HepG2 (cell line): Measurements from ENCODE around the gene ANKRD18B. TPM values are rescaled to one million over a fixed set of nuclear protein-coding genes. Genes with fewer than 3 reads are reported as not detected.
A peak's percentile ranks its signal among the peaks of the same experiment; 100 is the strongest.
"Not testable (repeated sequence)": the region's sequence is repeated elsewhere in the genome, so short reads cannot be mapped to it uniquely, and the experiment has no call there.

ENCODE experiments used
- ATAC-seq: fragments of 200-7000 bp; cut with Tn5 transposase; 3 replicates; pipeline ENCODE4 v1.9.1; 2020; ENCODE audit warnings: mild to moderate bottlenecking, moderate library complexity
- BruUV-seq: library from RNA; stranded (reverse); fragments of 400-500 nt; replicated peaks from 2 replicates; lab custom pipeline; 2021; lab: Mats Ljungman, UMichigan
- CTCF ChIA-PET: fragments of 300-600 bp; formaldehyde crosslinking; extraction: SDS; loops from one replicate; lab custom pipeline; 2021; ENCODE audit warnings: low total read pairs, inconsistent platforms, low intra/inter-chr PET ratio; lab: Yijun Ruan, JAX
- POLR2A ChIA-PET: fragments of 350-600 bp; sonication (Branson Sonifier 250); formaldehyde crosslinking; loops from one replicate; lab custom pipeline; 2020; ENCODE audit warnings: antibody characterized with exemption, inconsistent platforms; lab: Yijun Ruan, JAX
- DNase-seq: peaks from one replicate; pipeline ENCODE4 v3.0.0-alpha.2; 2015; ENCODE audit warnings: low spot score
- FAIRE-seq: peaks from 3 replicates; lab custom pipeline; 2011; peaks lifted over from hg19 to GRCh38; lab: Jason Lieb, UNC
- H2AFZ ChIP-seq: one replicate; pipeline ENCODE4 v1.6.1; 2011; ENCODE audit warnings: low read length, inconsistent platforms
- H3K27ac ChIP-seq: fragments of 300-600 bp; 3 replicates; pipeline ENCODE4 v1.8.0; 2011; ENCODE audit warnings: mixed run types, mild to moderate bottlenecking, mixed read lengths, low read length, inconsistent platforms; ENCODE audit not compliant: insufficient read depth; ENCODE audit errors: extremely low read length
- H3K27me3 ChIP-seq, 2 experiments: fragments of 200-600 bp in 1 of 2; 2 replicates in 1 of 2; 3 replicates in 1 of 2; pipeline versions ENCODE4 v1.6.0 to v1.8.0; 2011; ENCODE audit warnings: low read length in 2 of 2, mild to moderate bottlenecking in 2 of 2, moderate library complexity in 2 of 2, inconsistent platforms in 1 of 2; ENCODE audit not compliant: insufficient read depth in 2 of 2, control insufficient read depth in 1 of 2
- H3K36me3 ChIP-seq, 2 experiments: fragments of 200-600 bp in 1 of 2; replicated peaks in 1 of 2; 2 replicates in 1 of 2; 3 replicates in 1 of 2; pipeline versions ENCODE4 v1.5.1 to v1.8.0; 2011; ENCODE audit warnings: low read length in 2 of 2, inconsistent platforms in 1 of 2; ENCODE audit not compliant: insufficient read depth in 2 of 2, control insufficient read depth in 1 of 2
- H3K4me1 ChIP-seq: 2 replicates; pipeline ENCODE4 v1.5.1; 2012; ENCODE audit warnings: low read length, inconsistent platforms; ENCODE audit not compliant: insufficient read depth
- H3K4me2 ChIP-seq: 2 replicates; pipeline ENCODE4 v1.6.0; 2011; ENCODE audit warnings: low read depth, low read length, inconsistent platforms
- H3K4me3 ChIP-seq, 3 experiments: fragments of 200-600 bp in 1 of 3; sonication (generic), shearing (Covaris generic) in 1 of 3; replicated peaks in 1 of 3; 2 replicates each; pipeline ENCODE4 v1.5.1; 2011 to 2016; ENCODE audit warnings: low read length in 3 of 3, inconsistent platforms in 2 of 3, low read depth in 2 of 3, mild to moderate bottlenecking in 2 of 3, control low read depth in 1 of 3, mixed read lengths in 1 of 3; ENCODE audit not compliant: insufficient read depth in 1 of 3
- H3K79me2 ChIP-seq: one replicate; pipeline ENCODE4 v1.6.1; 2011; ENCODE audit warnings: low read length, inconsistent platforms; ENCODE audit not compliant: insufficient read depth
- H3K9ac ChIP-seq: 2 replicates; pipeline ENCODE4 v1.6.0; 2011; ENCODE audit warnings: mild to moderate bottlenecking, low read depth, low read length, inconsistent platforms; ENCODE audit not compliant: insufficient read depth
- H3K9me3 ChIP-seq: 2 replicates; pipeline ENCODE4 v1.5.1; 2012; ENCODE audit warnings: mild to moderate bottlenecking, low read length
- H4K20me1 ChIP-seq: 2 replicates; pipeline ENCODE4 v1.6.0; 2011; ENCODE audit warnings: inconsistent platforms, mild to moderate bottlenecking, low read length, moderate library complexity; ENCODE audit not compliant: insufficient read depth
- ATF7 ChIP-seq, 2 experiments: fragments of 450-650 bp in 1 of 2; sonication (generic) in 1 of 2; formaldehyde crosslinking in 1 of 2; IDR thresholded peaks; 2 replicates each; pipeline versions ENCODE4 v1.4.0 to v1.6.1; 2016 to 2020; ENCODE audit warnings: antibody characterized with exemption in 1 of 2, mild to moderate bottlenecking in 1 of 2, missing genetic modification reagents in 1 of 2
- CREB1 ChIP-seq, 2 experiments: fragments of 450-650 bp in 1 of 2; IDR thresholded peaks; 2 replicates each; pipeline ENCODE4 v1.6.1; 2016 to 2017; ENCODE audit warnings: control low read depth in 1 of 2, mild to moderate bottlenecking in 1 of 2, missing compliant biosample characterization in 1 of 2, missing genetic modification characterization in 1 of 2
- ESRRA ChIP-seq: sonication (generic); formaldehyde crosslinking; IDR thresholded peaks from 2 replicates; pipeline ENCODE4 v1.5.1; 2020; ENCODE audit warnings: mild to moderate bottlenecking, low read depth, missing genetic modification reagents
- JDP2 ChIP-seq: sonication (generic); formaldehyde crosslinking; IDR thresholded peaks from 2 replicates; pipeline ENCODE4 v1.8.1; 2022; ENCODE audit warnings: missing genetic modification reagents, borderline replicate concordance
- MAFG ChIP-seq: sonication (generic); formaldehyde crosslinking; IDR thresholded peaks from 2 replicates; pipeline ENCODE4 v1.5.1; 2020; ENCODE audit warnings: mild to moderate bottlenecking, missing genetic modification reagents
- MTA3 ChIP-seq: sonication (generic); formaldehyde crosslinking; IDR thresholded peaks from 2 replicates; pipeline ENCODE4 v1.4.0; 2020; ENCODE audit warnings: missing genetic modification reagents
- XRCC5 ChIP-seq: fragments of 200-400 bp; formaldehyde crosslinking; optimal IDR thresholded peaks from 2 replicates; pipeline ENCODE3; 2017; ENCODE audit warnings: mild to moderate bottlenecking, low read length
- ZKSCAN5 ChIP-seq: sonication (generic); formaldehyde crosslinking; IDR thresholded peaks from 2 replicates; pipeline ENCODE4 v1.5.1; 2020; ENCODE audit warnings: mild to moderate bottlenecking, missing genetic modification reagents
- ZNF780A ChIP-seq: sonication (generic); formaldehyde crosslinking; IDR thresholded peaks from 2 replicates; pipeline ENCODE4 v1.8.0; 2022; ENCODE audit warnings: mild to moderate bottlenecking, missing genetic modification reagents, moderate library complexity
- WGBS: methylation state at CpG from one replicate; pipeline ENCODE4 v1.1.6; 2017; ENCODE audit warnings: low lambda C conversion rate; 5-methylcytosine and 5-hydroxymethylcytosine counted together
- in situ Hi-C: cut with HindIII; loops from 2 replicates; pipeline ENCODE4 v1.10.0; 2017; ENCODE audit warnings: low pct_unique_long_range_greater_than_20kb; ENCODE audit not compliant: extremely low pct_ligation_motif_present
- intact Hi-C: fragments of 100-400 bp; cut with micrococcal nuclease; formaldehyde crosslinking; loops from one replicate; pipeline ENCODE4 v1.10.0; 2022; ENCODE audit not compliant: unreplicated experiment
- polyA plus RNA-seq, 8 experiments: library from polyadenylated mRNA; depleted of rRNA in 3 of 8; stranded (reverse) in 7 of 8; unstranded in 1 of 8; fragments of >200 nt; fragmentation: Illumina TruSeq in 4 of 8; extraction: Trizol in 4 of 8; gene quantifications; 2 replicates each; pipeline versions ENCODE4 v1.2.1 to v1.2.3, GENCODE V29; 2011 to 2016; ENCODE audit warnings: low read depth in 4 of 8, missing spikeins in 1 of 8, mixed read lengths in 1 of 8; ENCODE audit not compliant: insufficient read depth in 1 of 8
- total RNA-seq, 5 experiments: library from RNA; depleted of rRNA; stranded (reverse); fragments of >200 nt; fragmentation: Illumina TruSeq; extraction: Trizol; gene quantifications; 2 replicates each; pipeline ENCODE4 v1.2.3, GENCODE V29; 2016; ENCODE audit warnings: low read depth in 1 of 5
- TF ChIP-seq, protein P1 (sequence below): sonication (generic); formaldehyde crosslinking; IDR thresholded peaks from 2 replicates; pipeline ENCODE4 v1.5.1; 2020; ENCODE audit warnings: missing genetic modification reagents, mild to moderate bottlenecking, borderline replicate concordance

Gene ANKRD18B
- total and polyA plus RNA-seq, 2 of the 13 experiments (the other 11 are each of a cell fraction or from before 2014, with no cell fraction given): 0.57 to 1.4 TPM

DNA sequence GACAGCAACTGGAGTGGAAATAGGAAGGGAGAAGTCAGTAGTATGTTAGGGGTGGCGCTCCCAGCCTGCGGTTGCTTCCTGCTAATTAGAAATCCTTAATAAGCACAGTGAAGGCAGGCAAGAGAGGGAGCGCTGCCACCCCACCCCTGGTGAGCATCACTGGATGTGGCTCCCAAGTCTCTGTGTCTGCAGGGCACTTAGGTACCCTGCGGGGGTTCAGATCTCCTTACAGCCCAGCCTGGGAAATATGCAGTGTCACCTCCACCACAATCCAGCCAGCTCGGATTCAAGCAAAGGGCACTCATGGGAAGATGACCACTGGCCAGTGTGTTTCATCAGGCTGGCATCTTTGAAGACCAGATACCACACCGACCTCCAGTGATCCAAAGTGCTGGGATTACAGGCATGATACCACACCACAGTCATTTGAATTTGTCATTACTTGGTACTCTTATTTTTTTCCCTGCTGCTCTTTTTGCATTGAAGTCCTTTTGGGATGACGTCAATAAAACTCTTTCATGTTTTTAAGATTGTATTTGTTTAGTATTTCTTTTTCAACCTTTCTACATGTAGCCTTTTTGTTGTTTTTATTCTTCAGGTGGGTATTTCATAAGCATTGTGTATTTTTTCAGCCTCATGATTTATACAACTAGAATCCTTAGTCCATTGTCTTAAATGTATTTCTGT lies 90.1 kb downstream of the ANKRD18B start:
- no peak for DNase-seq
- in situ Hi-C loops (no loop called here), intact Hi-C loops (no loop called here)
- WGBS: 13% methylated on average over 6 of the region's 7 CpGs
- no peak overlapping the region for H3K9ac ChIP-seq
- H3K9me3 ChIP-seq: peaks cover 5% of the 10 kb centered on the region; the same call in 1 of the 2 replicates
- ChIA-PET CTCF (no interaction called here), POLR2A (no interaction called here)
- H3K27me3 ChIP-seq: 0 out of 5 replicates have a peak, but pooled peaks cover 0 to 3% of the 10 kb centered on the region in 2 experiments
- H4K20me1 ChIP-seq: no peaks in the 10 kb centered on the region
- no peaks in the 10 kb centered on the region for H3K4me1 ChIP-seq
- no peak for FAIRE-seq
- no TSS peak for BruUV-seq
- TF ChIP-seq XRCC5 (no peak), ZKSCAN5 (CRISPR knock-in tag) (no peak), CREB1 (IDR thresholded peaks at IDR 0.05) (peak; percentile 64), CREB1 (CRISPR knock-in tag; IDR thresholded peaks at IDR 0.05) (no peak), ATF7 (IDR thresholded peaks at IDR 0.05) (peak; percentile 88), ATF7 (CRISPR knock-in tag; IDR thresholded peaks at IDR 0.05) (no peak), JDP2 (CRISPR knock-in tag) (no peak), MTA3 (CRISPR knock-in tag) (no peak), ZNF780A (no peak), MAFG (CRISPR knock-in tag) (no peak), ESRRA (no peak)
- TF ChIP-seq, protein P1, sequence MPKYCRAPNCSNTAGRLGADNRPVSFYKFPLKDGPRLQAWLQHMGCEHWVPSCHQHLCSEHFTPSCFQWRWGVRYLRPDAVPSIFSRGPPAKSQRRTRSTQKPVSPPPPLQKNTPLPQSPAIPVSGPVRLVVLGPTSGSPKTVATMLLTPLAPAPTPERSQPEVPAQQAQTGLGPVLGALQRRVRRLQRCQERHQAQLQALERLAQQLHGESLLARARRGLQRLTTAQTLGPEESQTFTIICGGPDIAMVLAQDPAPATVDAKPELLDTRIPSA (CRISPR knock-in tag): no peak
- H3K36me3 ChIP-seq: no peaks in the 10 kb centered on the region
- H3K27ac ChIP-seq: no peak overlapping the region
- no peaks in the 10 kb centered on the region for H3K79me2 ChIP-seq
- no peak overlapping the region for H2AFZ ChIP-seq
- H3K4me2 ChIP-seq: no peak overlapping the region
- ATAC-seq: no peak
- H3K4me3 ChIP-seq: no peak overlapping the region

DNA sequence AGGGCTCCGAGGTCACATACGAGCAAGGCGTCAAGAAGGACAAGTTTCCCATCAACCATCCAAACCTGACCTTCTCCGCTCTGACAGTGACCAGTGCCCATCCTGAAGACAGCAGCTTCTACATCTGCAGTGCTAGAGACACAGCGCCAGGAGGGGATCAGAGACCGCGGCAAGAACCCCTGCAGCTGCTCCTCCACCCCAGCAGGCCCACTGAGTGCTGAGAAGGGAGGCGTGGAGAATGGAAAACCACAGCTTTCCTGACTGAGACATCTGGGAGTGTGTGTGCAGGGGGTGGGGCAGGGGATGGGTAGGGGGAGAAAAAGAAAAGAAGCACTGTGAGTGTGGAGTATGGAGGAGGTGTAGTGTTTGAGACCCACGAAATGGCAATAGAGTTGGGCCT lies 94.3 kb downstream of the ANKRD18B start:
- H3K4me2 ChIP-seq, H3K9me3 ChIP-seq, H3K79me2 ChIP-seq, H2AFZ ChIP-seq, H3K27me3 ChIP-seq, H3K9ac ChIP-seq, DNase-seq, H3K36me3 ChIP-seq, BruUV-seq, H3K4me1 ChIP-seq, H3K27ac ChIP-seq, intact Hi-C loops, H3K4me3 ChIP-seq, POLR2A ChIA-PET, H4K20me1 ChIP-seq, FAIRE-seq, ATAC-seq, in situ Hi-C loops: not testable (repeated sequence)
- CTCF ChIA-PET: interaction anchor here (1.4 kb wide), 1 partner anchor 104 kb away, joined by 5 read pairs; no protein-coding TSS in a partner anchor
- 70% methylated on average over 6 of the region's 9 CpGs for WGBS
